GM18520 (cell line): ENCODE data around the gene ECI2.

Experiments
- ATAC-seq: cut with Tn5 transposase; IDR thresholded peaks from one replicate; pipeline ENCODE4 v1.9.1; 2021; ENCODE audit not compliant: unreplicated experiment

The ECI2 gene, protein sequence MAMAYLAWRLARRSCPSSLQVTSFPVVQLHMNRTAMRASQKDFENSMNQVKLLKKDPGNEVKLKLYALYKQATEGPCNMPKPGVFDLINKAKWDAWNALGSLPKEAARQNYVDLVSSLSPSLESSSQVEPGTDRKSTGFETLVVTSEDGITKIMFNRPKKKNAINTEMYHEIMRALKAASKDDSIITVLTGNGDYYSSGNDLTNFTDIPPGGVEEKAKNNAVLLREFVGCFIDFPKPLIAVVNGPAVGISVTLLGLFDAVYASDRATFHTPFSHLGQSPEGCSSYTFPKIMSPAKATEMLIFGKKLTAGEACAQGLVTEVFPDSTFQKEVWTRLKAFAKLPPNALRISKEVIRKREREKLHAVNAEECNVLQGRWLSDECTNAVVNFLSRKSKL

DNA sequence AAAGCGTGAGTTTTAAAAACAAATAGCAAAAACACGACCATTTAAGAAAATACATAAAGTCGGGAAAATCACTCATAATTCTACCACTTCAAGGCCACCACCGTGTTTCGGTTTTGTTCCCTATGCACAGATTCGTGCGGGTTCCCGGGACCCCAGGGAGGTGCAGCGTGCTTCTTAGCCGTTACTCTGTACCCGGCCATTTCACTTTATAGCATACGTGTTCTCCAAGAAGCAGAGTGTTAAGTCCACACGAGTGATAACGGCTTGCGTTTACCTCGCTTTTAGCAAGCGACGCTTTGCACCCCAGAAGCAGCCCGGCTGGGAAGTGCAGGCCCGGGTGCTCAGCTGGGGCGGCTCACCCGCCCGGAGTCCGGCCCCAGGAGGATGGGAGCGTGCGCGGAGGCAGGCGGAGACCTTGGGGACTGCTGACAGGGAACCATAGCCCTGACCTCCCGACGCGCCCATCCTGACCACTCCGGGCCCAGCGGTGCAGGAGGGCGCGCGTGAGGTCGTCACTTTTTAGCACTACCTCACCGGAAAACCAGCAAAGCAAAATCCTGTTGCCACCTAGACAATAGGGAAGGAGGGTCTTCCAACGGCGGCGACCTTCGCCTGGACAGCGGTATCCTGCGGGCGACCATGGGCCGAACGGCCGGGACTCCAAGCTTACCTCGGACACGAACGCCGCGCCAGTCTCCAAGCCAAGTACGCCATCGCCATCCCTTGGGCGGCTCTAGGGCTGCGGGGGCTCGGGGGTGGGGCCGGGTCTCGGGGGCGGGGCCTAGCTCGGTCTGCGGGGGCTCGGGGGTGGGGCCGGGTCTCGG lies at the start of gene ECI2:
TSS of gene ECI2 (minus strand) at position 735 of the 824 bp plus-strand sequence. CDS start at position 720, 15 bp downstream.
- peak; percentile 28 for ATAC-seq

- ATAC-seq, result no peak
These were observed 45.4 kb upstream of the ECI2 start for GRCh38 chr6:4180652-4181255.

- ATAC-seq, result no peak
These were observed 44.7 kb upstream of the ECI2 start for GRCh38 chr6:4179960-4180651.

GRCh38 chr6:4178737-4179333 lies 43.5 kb upstream of the ECI2 start:
- no peak for ATAC-seq

DNA sequence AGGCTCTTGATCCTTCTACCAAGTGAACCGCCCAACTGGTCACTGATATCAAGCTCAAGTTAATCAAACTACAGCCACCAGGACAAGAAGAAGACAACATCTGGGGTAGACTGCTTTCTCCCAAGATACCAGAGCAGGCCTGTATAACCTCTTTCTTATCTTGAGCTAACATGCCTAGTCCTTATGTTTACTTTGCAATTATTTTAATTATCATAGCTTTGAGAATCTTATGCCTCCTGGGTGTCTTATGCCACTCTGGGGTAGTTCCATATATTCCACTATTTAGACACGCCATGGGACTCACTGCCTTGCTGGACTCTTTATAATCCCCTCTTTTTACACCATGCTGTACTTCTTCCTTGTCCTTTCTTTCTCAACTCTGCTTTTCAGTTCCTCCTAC lies 41.5 kb upstream of the ECI2 start:
- no peak for ATAC-seq

- ATAC-seq, result no peak
These were observed 38.7 kb upstream of the ECI2 start for GRCh38 chr6:4174042-4174441.

DNA sequence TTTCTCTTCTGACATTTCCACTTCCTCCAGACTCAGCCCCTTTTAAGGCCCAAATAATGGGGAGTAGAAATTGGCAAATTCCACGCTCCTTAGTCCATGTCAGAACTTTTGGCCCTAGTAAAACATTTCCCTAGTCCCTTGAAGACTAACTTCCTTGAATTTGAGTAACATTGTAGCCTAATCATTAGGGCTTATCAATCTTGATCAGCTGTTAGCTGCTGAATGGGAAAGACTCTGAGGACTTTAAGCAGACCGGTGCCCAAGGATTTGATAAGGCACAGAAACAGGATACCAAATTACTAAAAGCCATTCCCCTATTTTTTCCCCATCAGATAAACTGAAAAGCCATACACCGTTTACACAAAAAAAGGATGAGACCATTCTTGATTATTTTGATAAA lies 37.0 kb upstream of the ECI2 start:
- ATAC-seq, result no peak

GRCh38 chr6:4170297-4170696 lies 34.9 kb upstream of the ECI2 start:
- no peak for ATAC-seq

DNA sequence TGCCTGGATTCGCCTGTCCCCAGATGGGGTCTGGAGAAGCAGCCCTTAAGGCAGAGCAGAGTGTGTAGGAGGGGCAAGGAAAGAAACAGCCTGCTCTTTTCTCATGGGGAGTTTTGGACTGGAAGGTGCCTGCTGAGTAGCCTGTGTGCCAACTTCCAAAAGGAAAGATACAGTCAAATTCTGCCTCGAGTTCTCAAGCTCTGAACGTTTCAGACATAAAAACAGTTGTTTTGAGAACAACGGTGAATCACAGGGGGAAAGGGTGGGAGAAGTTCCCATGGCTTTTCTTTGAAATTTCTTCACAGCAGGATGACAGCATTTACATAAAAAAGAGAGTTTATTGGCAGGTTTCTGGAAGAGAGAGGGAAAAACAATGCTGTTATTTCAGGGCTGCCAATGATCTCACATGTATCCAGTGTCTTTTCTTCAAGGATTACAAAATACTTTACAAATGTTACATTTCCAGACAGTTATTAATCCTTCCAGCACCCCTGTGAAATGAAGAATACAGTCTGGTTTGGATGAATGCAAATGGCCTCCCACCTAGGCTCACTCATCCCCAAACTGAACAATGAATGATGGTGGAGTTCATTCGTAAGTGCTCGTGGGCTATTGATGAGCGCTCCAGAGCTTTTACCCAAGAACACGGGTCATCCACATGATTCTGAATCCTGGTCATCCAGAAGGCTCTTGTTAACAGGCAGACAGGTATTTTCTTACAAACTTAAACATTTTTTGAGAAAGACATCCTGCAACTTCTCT lies 33.8 kb upstream of the ECI2 start:
- ATAC-seq, result no peak

- no peak for ATAC-seq
These were observed 32.5 kb upstream of the ECI2 start for GRCh38 chr6:4167833-4168232.

GRCh38 chr6:4167123-4167522 lies 31.7 kb upstream of the ECI2 start:
- no peak for ATAC-seq

- ATAC-seq, result no peak
These were observed 29.1 kb upstream of the ECI2 start for GRCh38 chr6:4164456-4164855.

- no peak for ATAC-seq
These were observed 28.7 kb upstream of the ECI2 start for GRCh38 chr6:4164117-4164442.

DNA sequence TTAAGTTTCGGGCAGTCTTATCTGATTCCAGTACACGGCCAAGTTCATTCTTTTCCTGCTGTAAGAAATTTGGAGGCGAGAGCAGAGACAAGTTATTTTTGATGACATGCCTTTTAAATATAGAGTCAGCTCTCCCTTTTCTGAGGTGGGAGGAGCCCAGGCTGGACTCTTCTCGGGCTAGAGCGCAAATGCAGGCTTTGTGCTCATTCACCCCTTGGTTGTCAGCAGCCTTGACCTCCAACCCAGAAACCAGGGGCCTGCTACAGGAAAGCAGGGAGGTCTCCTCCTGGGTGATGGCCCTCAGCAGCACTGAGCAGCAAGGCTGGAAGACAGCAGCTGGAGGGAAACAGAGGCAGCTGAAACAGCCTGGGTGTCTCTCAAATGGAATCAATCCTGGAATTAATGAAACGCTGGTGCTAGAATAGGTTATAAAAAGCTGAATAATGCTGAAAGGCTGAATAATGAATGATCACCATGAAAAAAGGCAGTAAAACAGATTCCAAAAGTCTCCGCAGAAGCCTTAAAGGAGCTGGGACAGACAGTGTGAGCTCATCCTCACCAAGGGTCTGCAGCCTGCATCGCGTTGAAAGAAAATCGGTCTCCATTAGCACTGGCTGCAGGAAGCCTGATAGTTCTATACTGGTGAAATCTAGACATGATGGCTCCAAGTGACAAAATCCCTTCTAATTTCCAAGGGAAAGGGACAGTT lies 28.2 kb upstream of the ECI2 start:
- no peak for ATAC-seq

DNA sequence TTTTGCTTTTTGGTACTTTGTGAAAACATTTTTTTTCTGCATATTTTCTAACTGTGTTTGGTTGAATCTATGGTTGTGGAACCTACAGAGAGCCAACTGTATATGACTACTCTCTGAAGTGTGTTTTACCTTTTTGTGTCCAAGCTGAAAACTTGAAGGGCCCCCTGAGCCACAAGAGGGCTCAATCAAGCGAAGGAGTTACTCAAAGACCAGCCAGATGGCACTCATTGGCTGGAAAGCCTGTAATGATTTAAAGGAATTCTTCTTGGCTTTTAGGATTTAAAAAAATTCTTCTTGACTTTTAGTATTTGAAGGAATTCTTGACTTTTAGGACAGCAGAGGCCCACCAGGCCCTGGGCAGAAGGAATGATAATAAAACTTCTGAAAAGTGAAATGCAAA lies 27.0 kb upstream of the ECI2 start:
- no peak for ATAC-seq

GRCh38 chr6:4159491-4159890 lies 24.1 kb upstream of the ECI2 start:
- no peak for ATAC-seq

GRCh38 chr6:4157506-4157905 lies 22.1 kb upstream of the ECI2 start:
- ATAC-seq, result no peak

DNA sequence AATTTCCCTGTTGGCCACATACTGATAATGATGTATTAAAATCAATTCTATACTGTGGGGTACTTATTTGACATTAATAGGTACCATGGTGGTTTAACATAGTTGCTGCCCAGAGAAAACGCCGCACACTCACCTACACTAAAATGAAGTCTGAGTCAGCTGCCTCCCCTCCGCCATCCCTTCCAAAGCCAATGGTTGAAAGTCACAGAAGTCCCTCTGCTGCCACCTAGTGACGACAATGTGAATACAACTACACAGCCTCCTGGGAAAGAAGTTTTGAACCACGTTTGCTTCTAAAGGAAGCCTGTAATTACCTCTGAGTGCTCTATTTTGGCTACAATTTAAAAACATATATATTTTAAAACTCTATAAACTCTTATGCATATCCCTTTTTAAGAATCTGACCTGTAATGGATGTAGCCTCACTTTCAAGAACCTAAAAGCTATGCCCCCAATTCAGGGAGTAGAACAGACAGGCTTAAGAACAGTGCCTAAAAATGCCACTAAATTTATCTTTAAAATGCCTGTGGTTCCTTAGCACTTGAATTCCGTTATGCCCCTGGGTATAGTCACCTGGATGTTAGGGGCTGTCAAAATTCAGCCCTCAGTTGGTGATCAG lies 20.6 kb upstream of the ECI2 start:
- peak; percentile 36 for ATAC-seq

- peak; percentile 57 for ATAC-seq
These were observed 18.2 kb upstream of the ECI2 start for GRCh38 chr6:4153514-4153985.
